Peyer's patch (tissue), 4 donors: ENCODE results near the gene PMP22.

Experiments
- CTCF ChIP-seq, 6 experiments: fragments of 450-650 bp in 4 of 6; fragments of 200-600 bp in 2 of 6; sonication (generic) in 1 of 6; IDR thresholded peaks; one replicate each; pipeline ENCODE4 v1.5.1; 2017 to 2019; ENCODE audit warnings: antibody characterized with exemption in 6 of 6, mild to moderate bottlenecking in 3 of 6, moderate library complexity in 1 of 6
- POLR2A ChIP-seq, 2 donors: fragments of 450-650 bp; IDR thresholded peaks; one replicate each; pipeline ENCODE4 v1.5.1; 2017; ENCODE audit warnings: antibody characterized with exemption in 2 of 2, mild to moderate bottlenecking in 2 of 2, moderate library complexity in 2 of 2

DNA sequence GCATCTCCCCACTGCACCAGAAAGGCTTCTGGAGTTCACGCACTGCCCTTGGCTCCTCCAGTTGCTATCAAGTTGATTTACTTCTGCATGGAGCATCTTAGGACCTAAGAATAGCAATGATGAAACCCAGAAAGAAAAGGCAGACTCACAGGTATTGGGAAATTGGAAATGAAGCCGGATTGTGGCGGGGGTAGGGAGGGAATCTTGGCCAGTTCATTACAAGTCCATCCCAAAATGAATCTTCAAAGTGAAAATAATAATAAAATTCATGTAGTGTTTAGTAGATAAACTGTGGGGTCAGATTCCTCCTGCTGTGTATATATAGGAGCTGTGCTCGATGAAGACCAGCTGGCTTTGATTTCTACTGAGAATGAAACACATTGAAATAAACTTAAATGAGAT is 42.6 kb upstream of the PMP22 start:
- TF ChIP-seq CTCF (IDR thresholded peaks at IDR 0.05): no peak
- TF ChIP-seq POLR2A (IDR thresholded peaks at IDR 0.05): no peak
